H1 (cell line): ENCODE data around the gene CACNA1C. TPM values are rescaled to one million over a fixed set of nuclear protein-coding genes. Genes with fewer than 3 reads are reported as not detected.

Experiments used
- CTCF ChIA-PET: fragments of 300-600 bp; sonication (Branson Sonifier 250); formaldehyde crosslinking; loops from one replicate; lab custom pipeline; 2021; ENCODE audit not compliant: partially characterized antibody; lab: Charles Lee
- POLR2A ChIA-PET: fragments of 300-600 bp; sonication (Branson Sonifier 250); formaldehyde crosslinking; loops from one replicate; lab custom pipeline; 2021; ENCODE audit warnings: inconsistent platforms; ENCODE audit not compliant: partially characterized antibody; lab: Charles Lee
- DNase-seq, 2 experiments: peaks; one replicate each; pipeline versions ENCODE4 v3.0.0 to v3.0.0-alpha.2; 2010 to 2022; ENCODE audit warnings: low spot score in 2 of 2, low read depth in 1 of 2, mixed read lengths in 1 of 2
- FAIRE-seq: peaks from 2 replicates; lab custom pipeline; 2011; peaks lifted over from hg19 to GRCh38; lab: Jason Lieb, UNC
- H2AFZ ChIP-seq: 2 replicates; pipeline ENCODE4 v1.8.1; 2012; ENCODE audit warnings: low read length, inconsistent platforms
- H2AK5ac ChIP-seq: 2 replicates; pipeline ENCODE4 v1.6.1; 2013; ENCODE audit warnings: low read depth, low read length
- H2BK120ac ChIP-seq: replicated peaks from 2 replicates; pipeline ENCODE3; 2013; ENCODE audit warnings: low read depth, low read length, inconsistent platforms
- H2BK12ac ChIP-seq: 2 replicates; pipeline ENCODE4 v1.6.1; 2013; ENCODE audit warnings: low read depth, low read length
- H2BK15ac ChIP-seq: 2 replicates; pipeline ENCODE4 v1.6.1; 2013; ENCODE audit warnings: low read length
- H2BK20ac ChIP-seq: 2 replicates; pipeline ENCODE4 v1.6.1; 2013; ENCODE audit warnings: low read length
- H2BK5ac ChIP-seq: 2 replicates; pipeline ENCODE4 v1.6.1; 2013; ENCODE audit warnings: low read depth, low read length
- H3K14ac ChIP-seq: 2 replicates; pipeline ENCODE4 v1.6.1; 2013; ENCODE audit warnings: inconsistent platforms; ENCODE audit not compliant: insufficient read length
- H3K18ac ChIP-seq: 2 replicates; pipeline ENCODE4 v1.6.1; 2013; ENCODE audit warnings: low read length; ENCODE audit errors: extremely low read depth
- H3K23ac ChIP-seq: 2 replicates; pipeline ENCODE4 v1.6.1; 2013; ENCODE audit warnings: inconsistent platforms; ENCODE audit not compliant: insufficient read length
- H3K23me2 ChIP-seq: 2 replicates; pipeline ENCODE4 v1.6.1; 2013; ENCODE audit warnings: low read depth, low read length
- H3K27ac ChIP-seq: 2 replicates; pipeline ENCODE4 v1.6.1; 2011; ENCODE audit warnings: low read depth, low read length, inconsistent platforms
- H3K27me3 ChIP-seq, 4 experiments: replicated peaks in 1 of 4; 1 replicate in 1 of 4; 2 replicates in 3 of 4; pipeline versions ENCODE4 v1.6.1 to v1.8.1; 2011 to 2013; ENCODE audit warnings: low read length in 3 of 4, mild to moderate bottlenecking in 3 of 4, inconsistent platforms in 2 of 4, mixed read lengths in 2 of 4, moderate library complexity in 1 of 4; ENCODE audit not compliant: control insufficient read depth in 3 of 4, insufficient read depth in 3 of 4; ENCODE audit errors: extremely low read depth in 1 of 4
- H3K36me3 ChIP-seq, 4 experiments: 2 replicates each; pipeline versions ENCODE4 v1.6.1 to v1.8.1; 2011 to 2013; ENCODE audit warnings: mild to moderate bottlenecking in 4 of 4, low read length in 3 of 4, moderate library complexity in 2 of 4, control low read depth in 1 of 4, inconsistent platforms in 1 of 4; ENCODE audit not compliant: insufficient read depth in 4 of 4, control insufficient read depth in 2 of 4
- H3K4ac ChIP-seq: replicated peaks from 2 replicates; pipeline ENCODE3; 2013; ENCODE audit warnings: low read length, low read depth, mixed read lengths, inconsistent platforms; ENCODE audit not compliant: insufficient read length
- H3K4me1 ChIP-seq, 4 experiments: replicated peaks in 1 of 4; 1 replicate in 1 of 4; 2 replicates in 3 of 4; pipeline versions ENCODE4 v1.6.1 to v1.8.1; 2011 to 2013; ENCODE audit warnings: low read length in 3 of 4, inconsistent platforms in 2 of 4, mixed read lengths in 1 of 4; ENCODE audit not compliant: insufficient read depth in 4 of 4, control insufficient read depth in 3 of 4
- H3K4me2 ChIP-seq, 2 experiments: 2 replicates each; pipeline versions ENCODE4 v1.6.1 to v1.8.1; 2011 to 2013; ENCODE audit warnings: low read depth in 2 of 2, low read length in 2 of 2, control low read depth in 1 of 2, inconsistent platforms in 1 of 2, mild to moderate bottlenecking in 1 of 2; ENCODE audit not compliant: insufficient read depth in 1 of 2
- H3K4me3 ChIP-seq, 4 experiments: fragments of 200-600, 300-600 bp in 1 of 4; sonication (generic), shearing (Covaris generic), sonication (Bioruptor Twin) in 1 of 4; 2 replicates each; pipeline versions ENCODE4 v1.5.1 to v1.8.1; 2011 to 2016; ENCODE audit warnings: low read length in 4 of 4, low read depth in 3 of 4, control low read depth in 2 of 4, inconsistent platforms in 2 of 4, mild to moderate bottlenecking in 2 of 4, mixed read lengths in 1 of 4, moderate library complexity in 1 of 4; ENCODE audit not compliant: insufficient read depth in 2 of 4; ENCODE audit errors: extremely low read depth in 1 of 4
- H3K56ac ChIP-seq: replicated peaks from 2 replicates; pipeline ENCODE3; 2013; ENCODE audit warnings: low read depth, mild to moderate bottlenecking, mixed read lengths, low read length, inconsistent platforms; ENCODE audit not compliant: insufficient read length
- H3K79me1 ChIP-seq: 2 replicates; pipeline ENCODE4 v1.6.1; 2013; ENCODE audit warnings: low read depth, low read length, control low read depth
- H3K79me2 ChIP-seq, 2 experiments: 2 replicates each; pipeline versions ENCODE4 v1.6.1 to v1.8.1; 2012 to 2013; ENCODE audit warnings: low read length in 2 of 2, mild to moderate bottlenecking in 2 of 2, inconsistent platforms in 1 of 2; ENCODE audit not compliant: insufficient read depth in 2 of 2, control insufficient read depth in 1 of 2
- H3K9ac ChIP-seq, 4 experiments: replicated peaks in 1 of 4; 1 replicate in 1 of 4; 2 replicates in 3 of 4; pipeline versions ENCODE4 v1.6.1 to v1.8.1; 2011 to 2013; ENCODE audit warnings: low read depth in 3 of 4, low read length in 3 of 4, control low read depth in 2 of 4, mild to moderate bottlenecking in 2 of 4, moderate library complexity in 2 of 4, inconsistent platforms in 1 of 4; ENCODE audit errors: extremely low read depth in 1 of 4
- H3K9me3 ChIP-seq, 2 experiments: 2 replicates each; pipeline versions ENCODE4 v1.6.1 to v1.8.1; 2012 to 2013; ENCODE audit warnings: mild to moderate bottlenecking in 2 of 2, moderate library complexity in 2 of 2, control low read depth in 1 of 2, inconsistent platforms in 1 of 2, low read depth in 1 of 2, low read length in 1 of 2, mixed read lengths in 1 of 2; ENCODE audit not compliant: insufficient read depth in 2 of 2
- H4K20me1 ChIP-seq, 2 experiments: replicated peaks in 1 of 2; 2 replicates each; pipeline versions ENCODE3 to v1.8.1; 2011 to 2013; ENCODE audit warnings: inconsistent platforms in 2 of 2, low read length in 2 of 2, mild to moderate bottlenecking in 1 of 2; ENCODE audit not compliant: insufficient read depth in 2 of 2, control insufficient read depth in 1 of 2
- H4K5ac ChIP-seq: 2 replicates; pipeline ENCODE4 v1.6.1; 2013; ENCODE audit warnings: low read length, low read depth, mixed read lengths, inconsistent platforms; ENCODE audit not compliant: insufficient read length
- H4K8ac ChIP-seq: 2 replicates; pipeline ENCODE4 v1.8.0; 2013; ENCODE audit warnings: mild to moderate bottlenecking, moderate library complexity, low read length, inconsistent platforms; ENCODE audit not compliant: insufficient read depth; ENCODE audit errors: extremely low read depth
- H4K91ac ChIP-seq: replicated peaks from 2 replicates; pipeline ENCODE3; 2013; ENCODE audit warnings: low read length, mixed read lengths, inconsistent platforms; ENCODE audit not compliant: insufficient read length
- CEBPB ChIP-seq: IDR thresholded peaks from 2 replicates; pipeline ENCODE4 v1.6.1; 2012; ENCODE audit warnings: low read depth, low read length
- CHD1 ChIP-seq: IDR thresholded peaks from 2 replicates; pipeline ENCODE4 v1.6.1; 2012; ENCODE audit warnings: low read depth, low read length, improper control_type of control experiment
- CHD2 ChIP-seq: IDR thresholded peaks from 2 replicates; pipeline ENCODE4 v1.6.1; 2012; ENCODE audit warnings: low read length, improper control_type of control experiment
- CTBP2 ChIP-seq: IDR thresholded peaks from 2 replicates; pipeline ENCODE4 v1.7.0; 2011; ENCODE audit warnings: borderline replicate concordance, mild to moderate bottlenecking, moderate library complexity, mixed read lengths, low read length; ENCODE audit not compliant: insufficient read depth, insufficient read length
- JUND ChIP-seq: IDR thresholded peaks from 2 replicates; pipeline ENCODE4 v1.6.1; 2011; ENCODE audit warnings: mild to moderate bottlenecking, improper control_type of control experiment, low read length
- KDM1A ChIP-seq: fragments of 200-600, 300-600 bp; sonication (generic); IDR thresholded peaks from 2 replicates; pipeline ENCODE4 v1.7.1; 2016; ENCODE audit warnings: mild to moderate bottlenecking, low read length, borderline replicate concordance
- NANOG ChIP-seq: IDR thresholded peaks from 2 replicates; pipeline ENCODE4 v1.6.1; 2011; ENCODE audit warnings: low read length, low read depth, mild to moderate bottlenecking, inconsistent platforms; ENCODE audit not compliant: insufficient read depth, poor library complexity, severe bottlenecking
- PHF8 ChIP-seq: fragments of 200-600 bp; sonication (generic); conservative IDR thresholded peaks from 2 replicates; pipeline ENCODE4 v1.7.1; 2012; ENCODE audit warnings: low read depth, mild to moderate bottlenecking, inconsistent platforms, low read length, moderate library complexity
- SP4 ChIP-seq: IDR thresholded peaks from 2 replicates; pipeline ENCODE4 v1.6.1; 2012; ENCODE audit warnings: low read length, inconsistent platforms
- WGBS, 2 experiments: shearing (Covaris generic) in 1 of 2; methylation state at CpG; one replicate each; pipeline versions ENCODE4 v1.1.6 to v1.1.7; 2013 to 2015; ENCODE audit warnings: low lambda C conversion rate in 2 of 2, mixed read lengths in 2 of 2, inconsistent platforms in 1 of 2, low coverage in 1 of 2, missing lambda C conversion rate in 1 of 2; ENCODE audit not compliant: insufficient replicate concordance in 2 of 2, insufficient coverage in 1 of 2, insufficient read length in 1 of 2; ENCODE audit errors: extremely low coverage in 1 of 2, missing lambda C conversion rate in 1 of 2; 5-methylcytosine and 5-hydroxymethylcytosine counted together
- polyA plus RNA-seq, 7 experiments: library from polyadenylated mRNA; depleted of rRNA in 3 of 7; stranded (reverse) in 5 of 7; unstranded in 2 of 7; fragments of >200 nt in 5 of 7; fragments of 200-250 nt in 2 of 7; gene quantifications; 1 replicate in 5 of 7; 2 replicates in 1 of 7; 4 replicates in 1 of 7; pipeline versions ENCODE4 v1.2.1 to v1.2.3, GENCODE V29; 2011 to 2013; ENCODE audit warnings: missing spikeins in 2 of 7, mixed read lengths in 2 of 7
- total RNA-seq: library from RNA; stranded (reverse); fragmentation: NEBNext Ultra II Directional; extraction: Animal tissue kit (Norgen Biotek cat#: 25700); gene quantifications from 2 replicates; pipeline ENCODE4 v1.2.1, GENCODE V29; 2021
- TF ChIP-seq, protein P1 (sequence below): IDR thresholded peaks from 2 replicates; pipeline ENCODE4 v1.6.1; 2012; ENCODE audit warnings: inconsistent platforms

CACNA1C gene
- total and polyA plus RNA-seq, 2 of the 8 experiments (the other 6 are each of a cell fraction or from before 2014, with no cell fraction given): 1.3 TPM

DNA sequence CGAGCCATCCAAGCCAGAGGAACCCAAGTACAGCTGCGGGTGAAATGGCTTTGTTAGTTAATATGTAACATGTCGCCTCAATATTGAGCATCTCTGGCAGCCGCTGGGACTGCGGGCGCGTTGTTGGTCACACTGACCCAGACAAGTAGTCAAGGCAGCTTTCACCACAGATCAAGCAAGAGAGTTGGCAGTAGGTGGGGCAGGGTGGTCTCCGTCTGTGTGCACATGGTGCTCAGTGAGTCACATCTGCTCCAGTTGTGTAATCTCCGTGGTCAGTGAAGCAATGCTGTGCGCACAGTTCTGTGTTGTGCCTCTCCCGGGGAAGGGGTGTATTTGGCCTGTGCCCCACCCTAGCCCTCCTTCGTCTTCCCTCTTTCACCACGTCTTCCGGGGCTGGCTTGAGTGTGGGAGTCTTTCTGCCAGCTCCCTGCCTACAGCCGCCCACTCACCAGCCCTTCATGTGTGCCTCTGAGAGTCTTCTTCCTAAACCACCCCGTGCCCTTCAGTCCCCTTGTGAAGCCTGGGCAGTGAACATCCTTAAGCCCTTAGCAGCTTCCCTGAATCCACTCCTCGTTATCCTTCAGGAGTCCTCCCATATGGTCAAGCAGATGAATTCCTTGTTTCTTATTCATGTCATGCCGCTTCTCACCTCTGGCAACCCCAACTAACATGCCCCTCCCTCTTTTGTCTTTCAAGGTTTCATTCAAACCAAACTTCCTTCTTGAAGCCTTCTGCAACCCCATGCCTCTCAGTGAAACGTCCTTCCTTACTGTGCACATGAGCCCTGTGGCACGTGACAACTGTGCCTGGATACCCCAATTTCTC is 242.1 kb downstream of the CACNA1C start:
- Histone ChIP-seq H3K23me2 (no peaks in the 10 kb centered on the region), H4K91ac (no peak overlapping the region), H4K5ac (no peak overlapping the region), H3K9me3 (no peaks in the 10 kb centered on the region), H3K56ac (no peak overlapping the region), H3K4me2 (no peak overlapping the region), H3K4ac (no peak overlapping the region), H3K36me3 (no peaks in the 10 kb centered on the region), H3K79me2 (no peaks in the 10 kb centered on the region), H3K14ac (no peak overlapping the region), H2BK20ac (no peak overlapping the region), H2BK5ac (no peak overlapping the region), H3K27me3 (no peaks in the 10 kb centered on the region), H2BK15ac (no peak overlapping the region), H2AFZ (no peak overlapping the region), H3K27ac (no peak overlapping the region), H3K9ac (no peak overlapping the region; a peak in 1 of 7 replicates), H3K79me1 (no peaks in the 10 kb centered on the region), H2BK120ac (no peak overlapping the region), H3K4me1 (peaks cover 0 to 7% (median 0%) of the 10 kb centered on the region in 4 experiments; a peak in 3 of 7 replicates), H2BK12ac (no peak overlapping the region), H4K8ac (no peak overlapping the region; the same call in 1 of the 2 replicates), H3K23ac (no peak overlapping the region), H3K18ac (no peak overlapping the region), H3K4me3 (no peak overlapping the region), H2AK5ac (0 out of 2 replicates have a peak overlapping the region, but pooled peaks have one; percentile 1), H4K20me1 (no peaks in the 10 kb centered on the region)
- POLR2A ChIA-PET: no interaction called here
- no peak for TF ChIP-seq CTBP2
- TF ChIP-seq KDM1A: no peak
- TF ChIP-seq JUND: no peak
- no peak for TF ChIP-seq PHF8
- no peak for TF ChIP-seq CEBPB
- TF ChIP-seq, protein P1, sequence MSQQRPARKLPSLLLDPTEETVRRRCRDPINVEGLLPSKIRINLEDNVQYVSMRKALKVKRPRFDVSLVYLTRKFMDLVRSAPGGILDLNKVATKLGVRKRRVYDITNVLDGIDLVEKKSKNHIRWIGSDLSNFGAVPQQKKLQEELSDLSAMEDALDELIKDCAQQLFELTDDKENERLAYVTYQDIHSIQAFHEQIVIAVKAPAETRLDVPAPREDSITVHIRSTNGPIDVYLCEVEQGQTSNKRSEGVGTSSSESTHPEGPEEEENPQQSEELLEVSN: no peak
- TF ChIP-seq SP4: no peak
- TF ChIP-seq CHD1: no peak
- no peak for TF ChIP-seq CHD2
- no peak for TF ChIP-seq NANOG
- no peak for FAIRE-seq
- no peak for DNase-seq
- CTCF ChIA-PET: interaction anchor here (0.6 to 7.9 kb wide), 4 partner anchors 10 to 332 kb away, joined by 3 to 74 read pairs (median 39); no protein-coding TSS in a partner anchor
- WGBS, 2 experiments: 87% methylated on average over 20 of the region's 20 CpGs; no CpG with 5 or more reads in 1 of the 2 experiments
